Tibial nerve (tissue), 4 donors: Measurements from ENCODE around the gene PTPRCAP.

Experiments used
- CTCF ChIP-seq, 5 experiments: fragments of 200-600 bp in 3 of 5; fragments of 450-650 bp in 2 of 5; sonication (generic) in 3 of 5; IDR thresholded peaks; one replicate each; pipeline ENCODE4 v1.5.1; 2016 to 2019; ENCODE audit warnings: antibody characterized with exemption in 5 of 5, mild to moderate bottlenecking in 3 of 5, moderate library complexity in 2 of 5
- EP300 ChIP-seq, 2 donors: sonication (generic); formaldehyde crosslinking; IDR thresholded peaks; one replicate each; pipeline ENCODE4 v1.6.1; 2017; ENCODE audit warnings: antibody characterized with exemption in 2 of 2, mild to moderate bottlenecking in 1 of 2
- POLR2A ChIP-seq, 2 donors: fragments of 450-650 bp; IDR thresholded peaks; one replicate each; pipeline ENCODE4 v1.6.1; 2017; ENCODE audit warnings: antibody characterized with exemption in 2 of 2, mild to moderate bottlenecking in 2 of 2, moderate library complexity in 2 of 2

- TF ChIP-seq EP300 (IDR thresholded peaks at IDR 0.05) (no peak), CTCF (IDR thresholded peaks at IDR 0.05) (no peak), POLR2A (IDR thresholded peaks at IDR 0.05) (no peak)
Observed at GRCh38 chr11:67410984-67411784, 26.3 kb downstream of the PTPRCAP start.
